HUES48 (cell line): ENCODE measurements around the gene GNB1L.
"Not testable (repeated sequence)": the region's sequence is repeated elsewhere in the genome, so short reads cannot be mapped to it uniquely, and the experiment has no call there.

Source experiments
- H3K27ac ChIP-seq: one replicate; pipeline ENCODE4 v1.7.0; 2013; ENCODE audit warnings: low read depth, low read length, inconsistent platforms
- H3K27me3 ChIP-seq: 2 replicates; pipeline ENCODE4 v1.6.1; 2013; ENCODE audit warnings: mild to moderate bottlenecking, low read length; ENCODE audit not compliant: control insufficient read depth, insufficient read depth
- H3K36me3 ChIP-seq: 2 replicates; pipeline ENCODE4 v1.6.1; 2013; ENCODE audit warnings: low read length; ENCODE audit not compliant: control insufficient read depth, insufficient read depth
- H3K4me1 ChIP-seq: 2 replicates; pipeline ENCODE4 v1.6.1; 2013; ENCODE audit warnings: mild to moderate bottlenecking, low read length; ENCODE audit not compliant: control insufficient read depth, insufficient read depth
- H3K4me3 ChIP-seq: 2 replicates; pipeline ENCODE4 v1.5.1; 2013; ENCODE audit warnings: mild to moderate bottlenecking, low read depth, low read length
- H3K9ac ChIP-seq: 2 replicates; pipeline ENCODE4 v1.6.1; 2013; ENCODE audit warnings: mild to moderate bottlenecking, low read depth, low read length, moderate library complexity
- H3K9me3 ChIP-seq: 2 replicates; pipeline ENCODE4 v1.6.1; 2013; ENCODE audit warnings: low read length; ENCODE audit not compliant: control insufficient read depth, insufficient read depth

The GNB1L gene

GRCh38 chr22:19836512-19836911, 18.2 kb downstream of the GNB1L start:
- H3K36me3 ChIP-seq, result no peaks in the 10 kb centered on the region
- H3K9ac ChIP-seq, result no peak overlapping the region
- H3K27ac ChIP-seq, result no peak overlapping the region
- H3K4me3 ChIP-seq, result no peak overlapping the region
- no peaks in the 10 kb centered on the region for H3K4me1 ChIP-seq
- H3K27me3 ChIP-seq, result no peaks in the 10 kb centered on the region
- H3K9me3 ChIP-seq, result no peaks in the 10 kb centered on the region

GRCh38 chr22:19834599-19834998, 20.1 kb downstream of the GNB1L start:
- Histone ChIP-seq H3K4me1 (no peaks in the 10 kb centered on the region), H3K27ac (no peak overlapping the region), H3K9ac (no peak overlapping the region), H3K9me3 (no peaks in the 10 kb centered on the region), H3K4me3 (no peak overlapping the region), H3K36me3 (no peaks in the 10 kb centered on the region), H3K27me3 (no peaks in the 10 kb centered on the region)

GRCh38 chr22:19833327-19833726, 21.3 kb downstream of the GNB1L start:
- not testable (repeated sequence) for H3K9me3 ChIP-seq, H3K27ac ChIP-seq, H3K27me3 ChIP-seq, H3K4me1 ChIP-seq, H3K4me3 ChIP-seq, H3K9ac ChIP-seq, H3K36me3 ChIP-seq

- H3K9ac ChIP-seq, result no peak overlapping the region
- H3K4me1 ChIP-seq, result no peaks in the 10 kb centered on the region
- no peaks in the 10 kb centered on the region for H3K27me3 ChIP-seq
- no peaks in the 10 kb centered on the region for H3K9me3 ChIP-seq
- H3K36me3 ChIP-seq, result no peaks in the 10 kb centered on the region
- H3K27ac ChIP-seq, result no peak overlapping the region
- H3K4me3 ChIP-seq, result no peak overlapping the region
These were observed 22.1 kb downstream of the GNB1L start for GRCh38 chr22:19832476-19833108.

- not testable (repeated sequence) for H3K27ac ChIP-seq, H3K9ac ChIP-seq
These were observed 22.7 kb downstream of the GNB1L start for GRCh38 chr22:19831979-19832378.

GRCh38 chr22:19831016-19831415, 23.7 kb downstream of the GNB1L start:
- no peaks in the 10 kb centered on the region for H3K9me3 ChIP-seq
- no peak overlapping the region for H3K4me3 ChIP-seq
- no peaks in the 10 kb centered on the region for H3K4me1 ChIP-seq
- no peak overlapping the region for H3K27ac ChIP-seq
- H3K27me3 ChIP-seq, result no peaks in the 10 kb centered on the region
- H3K36me3 ChIP-seq, result no peaks in the 10 kb centered on the region
- H3K9ac ChIP-seq, result no peak overlapping the region

More at GRCh38 chr22:19831979-19832378, 22.7 kb downstream of the GNB1L start:
- H3K4me3 ChIP-seq, H3K36me3 ChIP-seq, H3K4me1 ChIP-seq, H3K9me3 ChIP-seq, H3K27me3 ChIP-seq: not testable (repeated sequence)

- Histone ChIP-seq H3K4me3 (no peak overlapping the region), H3K9me3 (no peaks in the 10 kb centered on the region), H3K27me3 (no peaks in the 10 kb centered on the region), H3K4me1 (no peaks in the 10 kb centered on the region), H3K36me3 (no peaks in the 10 kb centered on the region), H3K27ac (no peak overlapping the region), H3K9ac (no peak overlapping the region)
These were observed 26.7 kb downstream of the GNB1L start for GRCh38 chr22:19828035-19828401.

GRCh38 chr22:19827341-19828034, 27.2 kb downstream of the GNB1L start:
- Histone ChIP-seq H3K27ac (no peak overlapping the region), H3K36me3 (no peaks in the 10 kb centered on the region), H3K9me3 (no peaks in the 10 kb centered on the region), H3K4me3 (no peak overlapping the region), H3K4me1 (no peaks in the 10 kb centered on the region), H3K9ac (no peak overlapping the region), H3K27me3 (no peaks in the 10 kb centered on the region)

- H3K27ac ChIP-seq, result no peak overlapping the region
- no peaks in the 10 kb centered on the region for H3K27me3 ChIP-seq
- H3K4me1 ChIP-seq, result no peaks in the 10 kb centered on the region
- H3K36me3 ChIP-seq, result no peaks in the 10 kb centered on the region
- no peak overlapping the region for H3K4me3 ChIP-seq
- no peaks in the 10 kb centered on the region for H3K9me3 ChIP-seq
- H3K9ac ChIP-seq, result no peak overlapping the region
These were observed 28.1 kb downstream of the GNB1L start for GRCh38 chr22:19826619-19826950.

GRCh38 chr22:19825904-19826618, 28.6 kb downstream of the GNB1L start:
- H3K27ac ChIP-seq, result no peak overlapping the region
- H3K4me1 ChIP-seq, result no peaks in the 10 kb centered on the region; the same call in 1 of the 2 replicates
- H3K9me3 ChIP-seq, result no peaks in the 10 kb centered on the region
- no peaks in the 10 kb centered on the region for H3K27me3 ChIP-seq
- H3K9ac ChIP-seq, result no peak overlapping the region
- no peaks in the 10 kb centered on the region for H3K36me3 ChIP-seq
- H3K4me3 ChIP-seq, result no peak overlapping the region

- Histone ChIP-seq H3K9me3 (no peaks in the 10 kb centered on the region), H3K9ac (no peak overlapping the region)
These were observed 29.7 kb downstream of the GNB1L start for GRCh38 chr22:19824926-19825339.

More at GRCh38 chr22:19824926-19825339, 29.7 kb downstream of the GNB1L start:
- H3K36me3 ChIP-seq, result no peaks in the 10 kb centered on the region
- H3K27me3 ChIP-seq, result no peaks in the 10 kb centered on the region
- no peak overlapping the region for H3K27ac ChIP-seq
- H3K4me3 ChIP-seq, result no peak overlapping the region
- no peaks in the 10 kb centered on the region; the same call in 1 of the 2 replicates for H3K4me1 ChIP-seq
